ENCODE results near the gene CBFA2T3. TPM values are rescaled to one million over a fixed set of nuclear protein-coding genes. Genes with fewer than 3 reads are reported as not detected.

The CBFA2T3 gene
- total and polyA plus RNA-seq, 2 of the 8 experiments (the other 6 are each of a cell fraction or from before 2014, with no cell fraction given), result 0.51 to 1.3 TPM

DNA sequence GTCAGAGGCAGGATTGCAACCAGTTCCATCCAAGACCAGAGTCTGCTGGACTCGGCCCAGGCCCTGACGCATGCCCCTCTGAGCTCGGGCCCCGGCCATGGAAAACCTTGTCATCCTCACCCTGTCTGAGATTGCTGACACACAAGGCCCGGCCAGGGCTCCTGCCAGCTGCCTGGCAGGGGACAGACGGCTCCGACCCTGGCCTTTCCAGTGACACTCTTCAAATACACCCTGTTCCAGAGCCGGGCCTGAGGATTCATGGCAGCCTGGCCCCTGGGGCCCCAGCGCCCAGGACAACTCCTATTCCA, 107.4 kb downstream of the CBFA2T3 start:
- Histone ChIP-seq H4K8ac (ENCODE audit: extremely low read depth, insufficient read depth, low read length) (peak overlapping the region; percentile 81; the same call in 1 of the 2 replicates), H3K4ac (replicated peaks; ENCODE audit: insufficient read length, low read depth, low read length) (no peak overlapping the region), H2BK120ac (replicated peaks; ENCODE audit: low read depth, low read length) (no peak overlapping the region), H3K23me2 (ENCODE audit: low read depth, low read length) (no peaks in the 10 kb centered on the region), H3K9me3 (ENCODE audit: insufficient read depth in 2 of 2, low read depth in 1 of 2, low read length in 1 of 2) (no peaks in the 10 kb centered on the region), H4K20me1 (replicated peaks in 1 of 2; ENCODE audit: control insufficient read depth in 1 of 2, insufficient read depth in 2 of 2, low read length in 2 of 2) (no peaks in the 10 kb centered on the region), H3K18ac (ENCODE audit: extremely low read depth, low read length) (no peak overlapping the region), H3K79me2 (ENCODE audit: control insufficient read depth in 1 of 2, insufficient read depth in 2 of 2, low read length in 2 of 2) (no peaks in the 10 kb centered on the region), H2AFZ (ENCODE audit: low read length) (no peak overlapping the region), H4K5ac (ENCODE audit: insufficient read length, low read depth, low read length) (no peak overlapping the region), H3K4me1 (replicated peaks in 1 of 4; ENCODE audit: control insufficient read depth in 3 of 4, insufficient read depth in 4 of 4, low read length in 3 of 4) (no peaks in the 10 kb centered on the region; a peak in 1 of 7 replicates), H2BK12ac (ENCODE audit: low read depth, low read length) (no peak overlapping the region), H3K36me3 (ENCODE audit: control insufficient read depth in 2 of 4, insufficient read depth in 4 of 4, low read length in 3 of 4) (no peaks in the 10 kb centered on the region), H3K27ac (ENCODE audit: low read depth, low read length) (no peak overlapping the region), H3K4me3 (ENCODE audit: extremely low read depth in 1 of 4, insufficient read depth in 2 of 4, low read depth in 3 of 4, low read length in 4 of 4) (no peak overlapping the region), H3K79me1 (ENCODE audit: low read depth, low read length) (no peaks in the 10 kb centered on the region), H2BK5ac (ENCODE audit: low read depth, low read length) (no peak overlapping the region), H3K9ac (replicated peaks in 1 of 4; ENCODE audit: extremely low read depth in 1 of 4, low read depth in 3 of 4, low read length in 3 of 4) (no peak overlapping the region), H3K4me2 (ENCODE audit: insufficient read depth in 1 of 2, low read depth in 2 of 2, low read length in 2 of 2) (no peak overlapping the region), H2BK15ac (ENCODE audit: low read length) (no peak overlapping the region), H4K91ac (replicated peaks; ENCODE audit: insufficient read length, low read length) (no peak overlapping the region), H3K14ac (ENCODE audit: insufficient read length) (no peak overlapping the region), H2AK5ac (ENCODE audit: low read depth, low read length) (no peak overlapping the region), H3K56ac (replicated peaks; ENCODE audit: insufficient read length, low read depth, low read length) (no peak overlapping the region), H2BK20ac (ENCODE audit: low read length) (no peak overlapping the region), H3K27me3 (replicated peaks in 1 of 4; ENCODE audit: control insufficient read depth in 3 of 4, extremely low read depth in 1 of 4, insufficient read depth in 3 of 4, low read length in 3 of 4) (no peaks in the 10 kb centered on the region), H3K23ac (ENCODE audit: insufficient read length) (no peak overlapping the region)
- CTCF ChIA-PET (ENCODE audit: partially characterized antibody), result interaction anchor here (0.6 to 4.1 kb wide), 4 partner anchors 9 to 847 kb away, joined by 3 to 18 read pairs (median 6); no protein-coding TSS in a partner anchor
- DNase-seq (ENCODE audit: low read depth in 1 of 2, low spot score in 2 of 2), result no peak
- no peak for FAIRE-seq
- WGBS, 2 experiments (ENCODE audit: extremely low coverage in 1 of 2, insufficient coverage in 1 of 2, insufficient read length in 1 of 2, insufficient replicate concordance in 2 of 2, low coverage in 1 of 2, low lambda C conversion rate in 2 of 2, missing lambda C conversion rate in 1 of 2), result 85% methylated on average over 9 of the region's 9 CpGs; no CpG with 5 or more reads in 1 of the 2 experiments
- TF ChIP-seq GTF2F1 (IDR thresholded peaks at IDR 0.05; ENCODE audit: borderline replicate concordance, low read depth, low read length) (no peak), TEAD4 (IDR thresholded peaks at IDR 0.05; ENCODE audit: low read depth, low read length) (no peak), CTCF (IDR thresholded peaks at IDR 0.05; ENCODE audit: control extremely low read depth in 1 of 3, insufficient read depth in 1 of 3, low read depth in 1 of 3, low read length in 3 of 3) (no peak)
- POLR2A ChIA-PET (ENCODE audit: partially characterized antibody), result no interaction called here
